ENCODE measurements around the gene USHBP1.
"Not testable (repeated sequence)": the region's sequence is repeated elsewhere in the genome, so short reads cannot be mapped to it uniquely, and the experiment has no call there.

Gene USHBP1

DNA sequence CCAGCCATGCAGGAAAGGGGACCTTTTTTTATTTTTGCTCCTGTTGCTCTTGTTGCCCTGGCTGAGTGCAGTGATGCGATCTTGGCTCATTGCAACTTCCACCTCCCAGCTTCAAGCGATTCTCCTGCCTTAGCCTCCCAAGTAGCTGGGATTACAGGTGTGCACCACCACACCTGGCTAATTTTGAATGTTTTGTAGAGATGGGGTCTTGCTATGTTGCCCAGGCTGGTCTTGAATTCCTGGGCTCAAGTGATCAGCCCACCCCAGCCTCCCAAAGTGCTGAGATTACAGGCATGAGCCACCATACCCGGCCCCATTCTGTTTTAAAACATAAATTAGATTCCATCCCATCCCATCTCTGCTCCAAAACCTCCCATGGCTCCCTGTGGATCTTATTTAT, 10.3 kb upstream of the USHBP1 start:
- not testable (repeated sequence) for H3K27me3 ChIP-seq (ENCODE audit: control insufficient read depth, insufficient read depth, low read length); H3K9me3 ChIP-seq (ENCODE audit: control insufficient read depth, insufficient read depth, low read length); H3K9ac ChIP-seq (ENCODE audit: low read depth, low read length); H3K4me3 ChIP-seq (ENCODE audit: low read depth, low read length); H3K4me1 ChIP-seq (ENCODE audit: control insufficient read depth, insufficient read depth, low read length)
- H3K36me3 ChIP-seq (ENCODE audit: control insufficient read depth, insufficient read depth, low read length): peaks cover 38% of the 10 kb centered on the region

DNA sequence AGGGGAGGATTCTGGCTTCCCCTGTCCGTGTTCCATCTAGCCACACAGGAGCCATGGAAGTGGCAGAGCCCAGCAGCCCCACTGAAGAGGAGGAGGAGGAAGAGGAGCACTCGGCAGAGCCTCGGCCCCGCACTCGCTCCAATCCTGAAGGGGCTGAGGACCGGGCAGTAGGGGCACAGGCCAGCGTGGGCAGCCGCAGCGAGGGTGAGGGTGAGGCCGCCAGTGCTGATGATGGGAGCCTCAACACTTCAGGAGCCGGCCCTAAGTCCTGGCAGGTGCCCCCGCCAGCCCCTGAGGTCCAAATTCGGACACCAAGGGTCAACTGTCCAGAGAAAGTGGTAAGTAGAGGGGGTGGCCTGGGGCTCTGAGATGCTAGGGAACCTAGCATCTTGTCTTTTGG, 4.2 kb upstream of the USHBP1 start:
- H3K9me3 ChIP-seq (ENCODE audit: control insufficient read depth, insufficient read depth, low read length): no peaks in the 10 kb centered on the region
- H3K4me3 ChIP-seq (ENCODE audit: low read depth, low read length): no peak overlapping the region
- H3K4me1 ChIP-seq (ENCODE audit: control insufficient read depth, insufficient read depth, low read length): peaks cover 9% of the 10 kb centered on the region
- no peak overlapping the region for H3K9ac ChIP-seq (ENCODE audit: low read depth, low read length)
- H3K27me3 ChIP-seq (ENCODE audit: control insufficient read depth, insufficient read depth, low read length): no peaks in the 10 kb centered on the region
- H3K36me3 ChIP-seq (ENCODE audit: control insufficient read depth, insufficient read depth, low read length): peaks cover 13% of the 10 kb centered on the region

DNA sequence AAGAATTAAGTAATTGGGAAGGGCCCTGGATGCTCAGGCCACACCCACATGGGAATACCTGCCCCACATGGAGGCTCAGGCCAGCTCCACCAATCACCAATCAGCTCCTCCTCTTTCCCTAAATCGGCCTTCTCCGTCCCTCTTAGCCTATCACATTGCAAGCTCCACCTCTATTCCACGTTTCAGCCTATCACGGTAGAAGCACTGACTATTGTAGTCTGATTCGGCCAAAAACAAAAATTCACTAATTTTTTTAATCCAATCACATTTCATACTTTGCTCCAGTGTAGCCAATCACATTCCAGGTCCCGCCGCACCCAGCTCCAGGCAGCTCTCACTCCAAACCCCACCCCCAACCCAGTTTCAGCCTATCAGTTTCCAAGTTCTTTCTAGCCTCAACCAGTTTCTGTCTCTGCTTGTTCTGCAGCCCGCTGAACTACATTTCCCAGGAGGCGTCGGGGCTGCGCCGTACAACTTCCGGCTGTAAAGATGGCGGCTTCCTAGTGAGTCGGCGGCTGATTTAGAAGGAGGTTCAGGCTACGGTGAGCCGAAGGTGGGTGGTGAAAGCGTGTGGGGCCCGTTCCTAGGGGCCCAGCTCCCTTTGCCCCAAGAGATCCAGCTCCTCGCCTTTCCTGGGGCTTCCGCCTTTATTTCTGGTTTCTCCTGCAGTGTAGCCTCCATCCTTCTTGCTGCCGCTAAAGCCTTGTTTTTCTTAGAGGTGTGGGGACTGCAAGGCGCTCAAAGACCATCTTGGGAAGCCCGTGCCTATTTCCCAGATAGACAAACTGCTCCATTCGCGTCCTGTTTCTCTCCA, 2.6 kb upstream of the USHBP1 start, which contains the start of gene BABAM1:
Gene BABAM1, plus strand, starts transcription at position 469 of the 814 bp plus-strand sequence. CDS start 1,364 bp downstream, outside the sequence.
- peaks cover 9% of the 10 kb centered on the region for H3K4me1 ChIP-seq (ENCODE audit: control insufficient read depth, insufficient read depth, low read length)
- H3K36me3 ChIP-seq (ENCODE audit: control insufficient read depth, insufficient read depth, low read length): peaks cover 13% of the 10 kb centered on the region
- peak within 1 kb of the TSS; percentile 82 for H3K9ac ChIP-seq (ENCODE audit: low read depth, low read length)
- no peaks in the 10 kb centered on the region for H3K9me3 ChIP-seq (ENCODE audit: control insufficient read depth, insufficient read depth, low read length)
- peak within 1 kb of the TSS; percentile 93 for H3K4me3 ChIP-seq (ENCODE audit: low read depth, low read length)
- no peaks in the 10 kb centered on the region for H3K27me3 ChIP-seq (ENCODE audit: control insufficient read depth, insufficient read depth, low read length)

DNA sequence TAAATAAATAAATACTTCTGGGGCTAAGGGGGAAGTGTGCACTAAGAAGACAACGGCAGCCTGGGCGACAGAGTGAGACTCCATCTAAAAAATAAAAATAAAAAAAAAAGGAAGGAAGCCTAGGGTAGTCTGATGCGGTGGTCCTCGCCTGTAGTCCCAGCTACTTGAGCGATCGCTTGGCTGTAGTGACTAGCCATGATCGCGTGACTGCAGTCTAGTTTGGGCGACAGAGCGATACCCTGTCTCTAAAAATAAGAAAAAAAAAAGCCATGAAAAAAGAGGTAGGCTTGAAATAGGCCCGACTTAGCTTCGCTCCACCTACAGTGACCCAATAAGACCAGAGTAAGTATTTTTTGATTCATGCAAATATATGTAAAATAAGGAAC, 2.0 kb upstream of the USHBP1 start:
- H3K27me3 ChIP-seq (ENCODE audit: control insufficient read depth, insufficient read depth, low read length): no peaks in the 10 kb centered on the region
- H3K4me1 ChIP-seq (ENCODE audit: control insufficient read depth, insufficient read depth, low read length): peaks cover 9% of the 10 kb centered on the region
- H3K9me3 ChIP-seq (ENCODE audit: control insufficient read depth, insufficient read depth, low read length): no peaks in the 10 kb centered on the region
- H3K4me3 ChIP-seq (ENCODE audit: low read depth, low read length): no peak overlapping the region
- peaks cover 12% of the 10 kb centered on the region for H3K36me3 ChIP-seq (ENCODE audit: control insufficient read depth, insufficient read depth, low read length)
- H3K9ac ChIP-seq (ENCODE audit: low read depth, low read length): no peak overlapping the region

DNA sequence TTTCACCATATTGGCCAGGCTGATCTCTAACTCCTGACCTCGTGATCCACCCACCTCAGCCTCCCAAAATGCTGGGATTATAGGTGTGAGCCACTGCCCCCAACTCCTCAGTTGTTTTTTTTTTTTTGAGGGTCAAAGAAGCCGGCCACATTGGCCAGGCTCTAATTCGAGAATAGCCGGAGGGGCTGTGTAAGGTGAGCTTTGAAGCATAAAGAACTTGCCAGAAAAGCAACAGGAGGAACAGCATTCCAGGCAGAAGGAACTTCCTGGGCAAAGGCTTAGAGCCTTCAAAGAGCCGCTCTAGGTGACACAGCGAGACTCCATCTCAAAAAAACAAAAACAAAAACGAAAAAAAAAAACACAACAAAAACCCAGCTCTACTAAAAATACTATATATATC, 1.5 kb upstream of the USHBP1 start:
- no peaks in the 10 kb centered on the region for H3K9me3 ChIP-seq (ENCODE audit: control insufficient read depth, insufficient read depth, low read length)
- peaks cover 7% of the 10 kb centered on the region for H3K36me3 ChIP-seq (ENCODE audit: control insufficient read depth, insufficient read depth, low read length)
- no peaks in the 10 kb centered on the region for H3K27me3 ChIP-seq (ENCODE audit: control insufficient read depth, insufficient read depth, low read length)
- H3K4me1 ChIP-seq (ENCODE audit: control insufficient read depth, insufficient read depth, low read length): peaks cover 9% of the 10 kb centered on the region
- H3K9ac ChIP-seq (ENCODE audit: low read depth, low read length): no peak overlapping the region
- no peak overlapping the region for H3K4me3 ChIP-seq (ENCODE audit: low read depth, low read length)

DNA sequence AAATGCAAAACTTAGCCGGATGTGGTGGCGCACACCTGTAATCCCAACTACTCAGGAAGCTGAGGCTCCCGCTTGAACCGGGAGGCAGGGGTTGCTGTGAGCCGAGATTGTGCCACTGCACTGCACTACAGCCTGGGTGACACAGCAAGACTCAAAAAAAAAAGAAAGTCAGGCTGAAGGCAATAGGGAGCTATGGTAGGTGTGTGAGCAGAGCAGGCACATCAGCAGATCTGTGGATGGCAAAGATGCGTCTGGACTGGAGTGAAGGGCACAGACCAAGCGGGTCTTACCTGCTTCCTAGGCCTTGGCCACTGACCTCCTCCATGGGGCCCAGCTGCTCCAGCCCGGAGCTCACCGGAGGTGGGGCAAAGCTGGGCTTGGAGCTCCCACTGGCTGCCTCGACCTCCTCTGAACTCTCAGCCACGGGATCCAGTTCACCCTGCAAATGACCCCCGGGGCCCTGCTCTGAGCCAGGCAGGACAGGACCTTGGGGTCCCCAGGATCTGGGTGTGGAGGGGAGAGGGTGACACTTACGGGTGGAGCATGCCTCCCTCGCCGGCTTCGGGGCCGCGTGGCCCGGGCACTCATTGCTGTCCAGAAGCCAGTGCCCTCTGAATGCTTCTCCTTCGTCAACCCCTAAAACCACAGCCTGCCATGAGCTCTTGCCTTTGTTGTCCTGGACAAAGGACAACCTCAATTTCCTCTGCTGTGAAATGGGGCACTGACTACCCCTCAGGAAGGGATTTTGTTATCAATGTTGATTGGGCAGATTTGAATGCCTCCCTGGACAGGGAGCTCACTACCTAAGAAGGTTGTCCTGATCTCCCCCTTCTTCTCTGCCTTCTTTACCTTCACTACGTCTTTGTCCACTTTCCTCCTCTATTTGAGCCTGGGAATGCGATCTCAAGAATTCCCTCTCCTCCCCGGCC, 569 bp downstream of the USHBP1 start:
- H3K9me3 ChIP-seq (ENCODE audit: control insufficient read depth, insufficient read depth, low read length): no peaks in the 10 kb centered on the region
- peaks cover 9% of the 10 kb centered on the region for H3K4me1 ChIP-seq (ENCODE audit: control insufficient read depth, insufficient read depth, low read length)
- no peaks in the 10 kb centered on the region for H3K27me3 ChIP-seq (ENCODE audit: control insufficient read depth, insufficient read depth, low read length)
- H3K9ac ChIP-seq (ENCODE audit: low read depth, low read length): peak overlapping the region; percentile 49
- peaks cover 2% of the 10 kb centered on the region for H3K36me3 ChIP-seq (ENCODE audit: control insufficient read depth, insufficient read depth, low read length)
- H3K4me3 ChIP-seq (ENCODE audit: low read depth, low read length): no peak overlapping the region

DNA sequence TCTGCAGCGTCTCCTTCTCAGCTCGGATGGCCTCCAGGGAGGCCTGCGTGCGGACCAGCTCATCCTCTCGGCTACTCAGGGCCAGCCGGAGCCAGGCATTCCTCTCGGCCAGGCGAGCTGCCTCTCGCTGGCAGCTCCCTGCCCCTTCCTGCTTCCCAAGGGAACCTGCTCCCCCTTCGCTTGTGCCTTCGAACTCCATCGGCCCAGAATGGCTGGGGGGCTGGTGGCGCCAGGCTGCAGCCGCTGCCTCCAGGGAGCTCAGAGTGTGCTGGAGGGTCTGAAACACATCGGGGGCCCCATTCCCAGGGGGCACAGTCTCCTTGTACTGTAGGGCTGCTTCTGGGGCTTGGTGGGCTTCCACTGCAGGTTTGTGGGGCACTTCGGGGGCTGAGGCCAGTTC, 2.0 kb downstream of the USHBP1 start:
- Histone ChIP-seq H3K36me3 (ENCODE audit: control insufficient read depth, insufficient read depth, low read length) (peaks cover 2% of the 10 kb centered on the region), H3K4me1 (ENCODE audit: control insufficient read depth, insufficient read depth, low read length) (peaks cover 9% of the 10 kb centered on the region), H3K9me3 (ENCODE audit: control insufficient read depth, insufficient read depth, low read length) (no peaks in the 10 kb centered on the region), H3K9ac (ENCODE audit: low read depth, low read length) (no peak overlapping the region), H3K27me3 (ENCODE audit: control insufficient read depth, insufficient read depth, low read length) (no peaks in the 10 kb centered on the region), H3K4me3 (ENCODE audit: low read depth, low read length) (no peak overlapping the region)

DNA sequence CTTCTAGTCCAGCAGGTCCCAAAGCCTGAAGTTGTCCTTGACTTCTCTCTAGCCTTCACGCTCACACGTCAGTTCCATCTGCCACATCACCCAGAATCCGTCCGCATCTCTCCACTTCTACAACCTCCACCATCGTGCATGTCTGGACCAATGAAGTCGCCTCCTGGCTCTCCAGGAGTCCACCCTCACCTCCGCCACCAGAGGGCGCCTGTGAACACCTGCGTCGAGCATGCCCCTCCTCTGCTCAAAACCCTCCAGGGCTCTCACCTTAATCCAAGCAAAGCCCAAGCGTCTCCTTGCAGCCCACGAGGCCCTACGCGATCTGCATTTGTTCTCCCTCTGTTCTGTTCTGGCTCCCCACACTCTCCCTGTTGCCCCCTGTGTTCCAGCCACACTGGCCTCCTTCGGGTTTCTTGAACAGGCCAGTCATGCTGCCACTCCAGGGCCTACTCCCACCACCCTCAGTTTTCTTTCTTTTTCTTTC, 3.7 kb downstream of the USHBP1 start:
- Histone ChIP-seq H3K4me3 (ENCODE audit: low read depth, low read length) (no peak overlapping the region), H3K4me1 (ENCODE audit: control insufficient read depth, insufficient read depth, low read length) (peaks cover 9% of the 10 kb centered on the region), H3K9ac (ENCODE audit: low read depth, low read length) (no peak overlapping the region), H3K27me3 (ENCODE audit: control insufficient read depth, insufficient read depth, low read length) (no peaks in the 10 kb centered on the region), H3K9me3 (ENCODE audit: control insufficient read depth, insufficient read depth, low read length) (no peaks in the 10 kb centered on the region), H3K36me3 (ENCODE audit: control insufficient read depth, insufficient read depth, low read length) (peaks cover 2% of the 10 kb centered on the region)

DNA sequence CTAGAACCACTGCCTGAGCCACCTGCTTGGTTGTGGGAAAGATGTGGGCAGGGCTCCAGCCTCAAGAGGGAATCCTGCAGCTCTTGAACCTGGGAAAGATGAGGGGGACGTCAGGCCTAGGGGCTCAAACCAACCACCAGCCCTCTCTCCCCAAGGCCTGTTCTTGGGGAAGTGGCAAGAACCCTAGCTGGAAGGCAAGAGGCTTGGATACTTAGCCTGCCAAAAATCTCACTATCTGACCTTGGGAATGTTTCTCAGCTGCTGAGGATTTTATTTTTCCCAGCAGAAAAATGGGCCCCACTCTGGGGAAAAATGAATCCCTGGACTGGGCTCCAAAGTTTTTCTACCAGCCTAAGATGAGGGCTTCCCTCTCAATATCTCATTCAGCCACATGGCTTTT, 4.6 kb downstream of the USHBP1 start:
- Histone ChIP-seq H3K9ac (ENCODE audit: low read depth, low read length) (no peak overlapping the region), H3K36me3 (ENCODE audit: control insufficient read depth, insufficient read depth, low read length) (peaks cover 2% of the 10 kb centered on the region), H3K4me3 (ENCODE audit: low read depth, low read length) (no peak overlapping the region), H3K9me3 (ENCODE audit: control insufficient read depth, insufficient read depth, low read length) (no peaks in the 10 kb centered on the region), H3K4me1 (ENCODE audit: control insufficient read depth, insufficient read depth, low read length) (peaks cover 6% of the 10 kb centered on the region), H3K27me3 (ENCODE audit: control insufficient read depth, insufficient read depth, low read length) (no peaks in the 10 kb centered on the region)

DNA sequence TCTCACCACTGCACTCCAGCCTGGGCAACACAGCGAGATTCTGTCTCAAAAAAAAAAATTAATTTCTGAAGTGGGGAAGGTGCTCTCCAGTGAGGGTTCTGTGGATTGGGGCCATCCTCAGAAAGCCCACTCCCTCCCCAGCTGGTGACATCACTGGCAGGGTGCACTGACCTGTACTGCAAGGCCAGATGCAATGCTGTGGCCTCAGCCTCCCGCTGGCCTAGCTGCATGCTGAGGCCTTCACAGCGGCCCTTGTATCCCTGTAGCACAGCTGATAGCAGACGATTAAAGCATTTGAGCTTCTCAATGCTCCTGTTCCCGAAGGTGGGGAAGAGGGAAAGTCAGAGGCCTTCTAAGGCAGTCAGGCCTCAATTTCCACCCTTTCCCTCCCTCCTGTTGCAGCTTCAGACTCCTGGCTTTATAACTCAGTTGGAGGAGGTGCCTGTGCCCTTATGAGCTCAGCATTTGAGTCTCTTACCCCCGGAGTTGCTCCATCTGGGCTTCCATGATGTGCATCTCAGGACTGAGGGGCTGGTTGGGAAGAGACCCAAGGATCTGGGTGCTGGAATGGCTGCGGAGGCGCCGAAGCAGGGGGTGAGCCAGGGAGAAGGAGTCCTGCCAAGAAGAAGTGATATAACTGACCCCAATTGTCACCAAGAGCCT, 5.3 kb downstream of the USHBP1 start:
- H3K9ac ChIP-seq (ENCODE audit: low read depth, low read length): no peak overlapping the region
- peaks cover 2% of the 10 kb centered on the region for H3K36me3 ChIP-seq (ENCODE audit: control insufficient read depth, insufficient read depth, low read length)
- no peaks in the 10 kb centered on the region for H3K27me3 ChIP-seq (ENCODE audit: control insufficient read depth, insufficient read depth, low read length)
- H3K4me3 ChIP-seq (ENCODE audit: low read depth, low read length): no peak overlapping the region
- H3K4me1 ChIP-seq (ENCODE audit: control insufficient read depth, insufficient read depth, low read length): peaks cover under 1% of the 10 kb centered on the region
- no peaks in the 10 kb centered on the region for H3K9me3 ChIP-seq (ENCODE audit: control insufficient read depth, insufficient read depth, low read length)

DNA sequence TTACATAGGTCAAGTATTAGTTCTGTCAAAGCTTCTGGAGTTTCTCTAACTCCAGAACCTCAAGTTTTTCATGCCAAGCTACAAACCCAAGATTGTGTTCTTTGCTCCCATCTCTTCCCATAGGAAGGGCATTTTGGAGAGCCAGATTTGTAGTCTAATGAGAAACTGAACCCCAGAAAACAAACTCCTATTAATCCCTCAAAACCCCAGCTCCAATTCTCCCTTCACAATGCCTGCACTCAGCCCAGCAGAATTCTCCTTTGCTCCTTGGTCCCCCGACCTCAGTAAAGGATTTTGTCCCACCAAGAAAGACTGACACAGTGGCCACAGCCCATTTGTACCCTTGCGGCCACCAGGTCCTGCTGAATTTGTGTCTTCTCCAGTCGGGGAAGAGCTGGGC, 8.4 kb downstream of the USHBP1 start:
- no peak overlapping the region for H3K4me3 ChIP-seq (ENCODE audit: low read depth, low read length)
- H3K9me3 ChIP-seq (ENCODE audit: control insufficient read depth, insufficient read depth, low read length): no peaks in the 10 kb centered on the region
- H3K36me3 ChIP-seq (ENCODE audit: control insufficient read depth, insufficient read depth, low read length): peaks cover 7% of the 10 kb centered on the region

More for the DNA sequence above, 8.4 kb downstream of the USHBP1 start:
- Histone ChIP-seq H3K4me1 (ENCODE audit: control insufficient read depth, insufficient read depth, low read length) (no peaks in the 10 kb centered on the region), H3K27me3 (ENCODE audit: control insufficient read depth, insufficient read depth, low read length) (no peaks in the 10 kb centered on the region), H3K9ac (ENCODE audit: low read depth, low read length) (no peak overlapping the region)
